Right renal pelvis (tissue), 4 donors: Measurements from ENCODE around the gene EYA2. TPM values are rescaled to one million over a fixed set of nuclear protein-coding genes. Genes with fewer than 3 reads are reported as not detected.

Source experiments
- DNase-seq, 4 donors: peaks; one replicate each; pipeline ENCODE4 v3.0.0-alpha.2; 2013; ENCODE audit warnings: low read depth in 4 of 4, low spot score in 3 of 4, missing footprints in 1 of 4
- polyA plus RNA-seq, 4 donors: library from polyadenylated mRNA; unstranded; fragments of 120-200 nt; gene quantifications; one replicate each; pipeline ENCODE4 v1.2.1, GENCODE V29; 2013; ENCODE audit not compliant: insufficient read length in 4 of 4

EYA2 gene
- polyA plus RNA-seq, 4 donors, result 0.67 to 1.7 (median 1.0) TPM

DNA sequence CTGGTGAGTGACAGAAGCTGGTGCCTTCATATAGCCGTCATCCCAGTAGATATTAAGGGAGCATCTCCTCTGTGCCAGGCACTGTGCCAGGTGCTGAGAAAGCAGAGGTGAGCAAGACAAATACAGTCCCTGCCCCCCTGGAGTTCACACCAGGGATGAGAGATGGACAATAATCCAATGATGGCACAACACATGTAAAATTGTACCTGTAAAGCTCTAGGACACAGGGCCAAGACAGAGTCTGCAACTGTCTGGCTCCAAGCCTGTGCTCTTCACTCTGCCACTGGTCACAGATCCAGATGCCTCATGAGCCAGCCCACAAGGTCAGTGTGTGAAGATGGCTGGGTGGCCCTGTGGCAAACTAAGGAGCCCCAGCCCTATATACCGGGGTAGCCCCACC lies 133.8 kb downstream of the EYA2 start:
- DNase-seq, result no peak

- DNase-seq, result no peak
Observed at GRCh38 chr20:47029845-47030244, 135.2 kb downstream of the EYA2 start.

GRCh38 chr20:47030271-47030810 lies 135.7 kb downstream of the EYA2 start:
- DNase-seq, result no peak

GRCh38 chr20:47031004-47031403 lies 136.4 kb downstream of the EYA2 start:
- no peak for DNase-seq

- no peak for DNase-seq
Observed at GRCh38 chr20:47031821-47032220, 137.2 kb downstream of the EYA2 start.

DNA sequence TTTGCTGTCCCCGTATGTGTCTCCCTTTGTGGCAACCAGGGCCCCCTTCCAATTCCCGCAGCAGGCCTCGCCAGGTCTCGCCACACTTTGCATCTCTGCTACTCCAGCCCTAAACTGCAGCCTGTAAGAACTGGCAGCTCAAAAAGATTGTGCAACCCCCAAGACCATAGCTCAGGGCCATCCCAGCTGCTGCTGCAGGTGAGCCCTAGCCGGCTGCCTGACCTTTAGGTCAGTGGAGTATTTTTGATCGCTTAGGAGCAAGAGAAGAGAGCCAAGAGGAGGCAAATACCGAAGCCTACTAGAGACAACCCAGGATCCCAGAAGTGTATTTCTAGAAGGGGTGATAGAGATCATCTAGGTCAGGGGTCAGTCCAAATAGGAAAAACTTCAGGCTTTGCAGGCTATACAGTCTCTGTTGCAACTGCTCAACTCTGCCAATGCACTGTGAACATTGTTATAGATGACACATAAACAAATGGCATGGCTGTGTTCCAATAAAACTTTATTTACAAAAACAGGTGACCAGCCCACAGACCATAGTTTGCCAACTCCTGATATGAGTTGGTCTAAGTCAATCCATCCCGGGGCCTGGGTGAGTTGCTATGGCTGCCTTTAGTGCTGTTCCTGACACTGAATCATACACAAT lies 138.4 kb downstream of the EYA2 start:
- DNase-seq, result no peak

GRCh38 chr20:47033665-47034064 lies 139.0 kb downstream of the EYA2 start:
- DNase-seq, result no peak

- DNase-seq, result no peak
Observed at GRCh38 chr20:47035026-47035590, 140.5 kb downstream of the EYA2 start.

GRCh38 chr20:47036091-47036870 lies 141.6 kb downstream of the EYA2 start:
- DNase-seq, result no peak

DNA sequence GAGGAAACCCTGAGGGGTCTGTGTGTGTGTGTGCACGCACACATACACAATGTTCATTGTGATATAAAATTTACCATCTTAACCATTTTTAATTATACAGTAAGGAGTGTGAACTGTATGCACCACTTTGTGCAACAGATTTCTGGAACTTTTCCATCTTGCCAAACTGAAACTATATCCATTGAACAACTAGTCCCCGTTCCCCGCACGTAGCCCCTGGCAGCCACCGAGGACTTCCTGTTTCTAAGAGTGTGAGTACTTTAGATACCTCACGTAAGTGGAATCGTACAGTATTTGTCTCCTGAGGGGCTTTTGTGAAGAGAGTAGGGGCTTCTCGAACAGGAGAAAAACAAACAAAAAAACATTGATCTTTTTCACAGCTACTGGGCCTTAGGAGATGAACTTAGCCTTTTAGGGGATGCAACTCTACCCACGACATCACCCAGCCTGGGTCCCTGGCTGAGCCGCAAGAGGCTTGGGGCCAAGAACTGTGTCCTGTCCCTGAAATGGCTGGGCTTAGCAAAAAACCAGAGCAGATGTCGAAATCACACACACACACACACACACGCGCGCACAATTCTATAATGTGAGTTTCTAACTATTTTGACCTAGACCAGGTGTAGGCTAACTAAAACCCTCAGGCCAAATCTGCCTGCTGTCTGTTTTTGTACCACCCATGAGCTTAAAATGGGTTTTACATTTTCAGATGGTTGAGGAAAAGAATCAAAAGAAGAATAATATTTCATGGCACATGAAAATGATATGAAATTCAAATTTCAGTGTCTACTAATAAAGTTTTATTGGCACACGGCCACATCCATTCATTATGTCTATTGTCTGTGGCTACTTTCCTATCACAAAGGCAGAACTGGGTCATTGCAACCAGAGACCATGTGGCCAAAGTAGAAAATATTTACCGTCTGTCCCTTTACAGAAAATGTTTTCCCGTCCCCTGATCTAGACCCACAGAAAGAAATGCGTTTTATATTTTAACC lies 144.2 kb downstream of the EYA2 start:
- no peak for DNase-seq

DNA sequence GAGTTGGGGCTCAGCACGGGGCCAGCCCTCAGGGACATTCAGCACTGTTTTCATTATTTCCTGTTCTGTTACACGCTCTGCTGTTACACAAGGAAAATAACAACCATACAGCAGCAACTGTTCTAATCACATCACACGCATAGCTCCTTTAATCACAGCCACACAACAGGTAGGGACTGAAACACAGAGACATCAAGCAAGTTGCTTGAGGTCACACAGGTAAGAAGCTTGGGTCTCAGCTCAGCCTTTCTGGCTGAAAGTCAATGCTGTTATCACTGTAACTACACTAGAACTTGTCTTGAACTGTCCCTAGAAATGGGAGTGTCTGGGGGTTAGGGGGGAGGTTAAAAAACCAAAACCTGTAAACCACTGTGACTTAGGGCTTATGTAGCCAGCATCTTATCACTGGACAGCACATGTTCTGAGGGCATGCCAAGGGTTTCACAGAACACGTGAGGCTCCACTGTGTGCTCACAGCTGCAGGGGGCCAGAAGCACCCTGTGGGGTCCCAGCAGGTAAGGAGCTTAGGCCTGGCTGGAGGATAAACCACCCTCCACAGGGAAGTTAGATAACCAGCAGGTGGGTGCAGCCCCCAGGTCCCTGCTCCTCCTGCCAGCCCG lies 146.0 kb downstream of the EYA2 start:
- no peak for DNase-seq

DNA sequence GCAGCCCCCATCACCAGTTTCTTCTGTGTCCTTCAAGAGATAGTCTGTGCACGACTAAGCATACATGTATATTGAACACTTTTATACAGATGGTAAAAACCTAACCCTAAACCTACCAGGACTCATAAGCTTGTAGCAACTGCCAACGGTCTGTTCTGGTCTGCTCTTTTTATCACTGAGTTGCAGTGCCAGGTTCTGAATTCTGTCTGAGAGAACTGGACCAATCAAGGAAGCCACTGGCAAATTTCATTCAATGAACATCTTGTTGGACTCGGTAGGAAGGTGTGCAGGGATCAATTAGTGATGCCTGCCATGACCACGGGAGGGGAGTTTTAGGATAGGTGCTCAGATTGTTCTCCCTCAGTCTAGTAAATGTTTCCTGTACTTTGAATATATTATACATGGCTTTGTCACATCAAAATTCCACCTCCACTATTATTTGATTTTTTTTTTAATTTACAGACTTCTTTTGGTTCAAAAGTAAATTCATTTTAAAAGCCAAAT lies 146.8 kb downstream of the EYA2 start:
- no peak for DNase-seq

- no peak for DNase-seq
Observed at GRCh38 chr20:47042464-47042863, 147.8 kb downstream of the EYA2 start.

- no peak for DNase-seq
Observed at GRCh38 chr20:47043086-47043485, 148.4 kb downstream of the EYA2 start.

DNA sequence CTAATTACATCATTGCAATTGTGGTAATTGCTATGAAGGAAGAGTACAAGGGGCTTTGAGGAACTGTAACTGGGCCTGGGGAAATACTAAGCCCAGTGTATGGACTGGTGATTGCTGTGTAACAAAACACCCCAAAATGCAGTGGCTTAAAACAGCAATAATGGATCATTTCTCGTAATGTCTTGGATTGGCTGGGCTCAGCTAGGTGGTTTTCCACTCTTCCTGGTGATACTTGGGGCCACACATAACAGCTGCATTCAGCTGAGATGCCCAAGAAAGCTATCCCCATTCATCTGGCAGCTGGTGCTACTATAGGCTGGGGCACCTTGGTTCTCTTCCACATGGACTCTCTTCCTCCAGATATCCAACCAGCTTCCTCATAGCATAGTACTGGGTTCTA lies 150.3 kb downstream of the EYA2 start:
- DNase-seq, result no peak

DNA sequence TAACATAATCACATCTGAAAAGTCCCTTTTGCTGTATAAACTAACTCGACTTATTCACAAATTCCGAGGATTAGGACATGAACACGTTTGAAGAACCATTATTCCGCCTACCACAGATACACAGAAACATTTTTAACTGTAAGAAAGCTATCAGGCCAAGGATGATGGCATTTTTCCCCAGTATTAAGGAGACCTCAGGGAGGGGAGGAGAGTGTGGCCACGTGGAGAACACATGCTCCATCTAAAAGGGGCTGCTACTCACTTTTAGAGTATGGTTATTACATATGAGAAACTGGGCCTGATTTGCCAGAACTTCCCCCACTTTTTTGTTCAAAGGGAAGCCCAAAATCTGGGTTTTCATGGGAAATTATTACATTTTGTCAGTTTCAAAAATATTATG lies 153.4 kb downstream of the EYA2 start:
- DNase-seq, result no peak

- DNase-seq, result no peak
Observed at GRCh38 chr20:47049771-47050170, 155.1 kb downstream of the EYA2 start.

GRCh38 chr20:47050996-47051395 lies 156.4 kb downstream of the EYA2 start:
- DNase-seq, result no peak

DNA sequence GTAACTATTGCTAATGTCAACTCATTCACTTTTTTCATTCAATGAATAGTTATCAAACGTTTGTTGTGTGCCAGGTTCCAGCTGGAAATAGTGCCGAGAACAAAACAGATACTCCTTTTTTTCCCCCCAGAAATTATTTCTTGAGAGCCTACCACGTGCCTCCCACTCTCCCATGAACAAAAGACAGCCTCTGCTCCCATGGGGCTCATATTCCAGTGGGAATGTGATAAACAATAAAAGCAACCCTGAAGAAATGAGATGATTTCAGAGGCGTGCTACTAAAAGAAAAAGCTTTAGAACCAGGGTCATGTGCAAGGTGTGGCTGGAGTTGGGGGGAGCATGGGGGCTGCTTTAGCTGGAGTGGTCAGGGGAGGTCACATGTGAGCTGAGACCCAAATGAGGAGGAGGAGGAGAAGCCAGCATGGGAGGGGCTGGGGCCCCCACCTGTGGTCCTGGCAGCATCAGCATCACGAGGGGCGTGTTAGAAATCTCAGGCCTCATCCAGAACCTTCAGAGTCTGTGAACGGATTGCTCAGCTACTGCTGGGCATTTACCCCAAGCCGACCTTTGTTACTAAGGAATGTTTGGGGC lies 157.4 kb downstream of the EYA2 start:
- DNase-seq, result no peak
